ENCODE measurements around the gene ZCRB1. TPM values are rescaled to one million over a fixed set of nuclear protein-coding genes. Genes with fewer than 3 reads are reported as not detected.

ZCRB1 gene
- total RNA-seq, 4 donors from 2014 or later = 24.4 to 42.4 (median 35.0) TPM

- ATAC-seq = no peak
- TF ChIP-seq CTCF (IDR thresholded peaks at IDR 0.05 in 4 of 5, conservative IDR thresholded peaks at IDR 0.05 in 1 of 5) (no peak), POLR2A (IDR thresholded peaks at IDR 0.05) (no peak)
- Histone ChIP-seq H3K4me3 (no peak overlapping the region), H3K36me3 (no peaks in the 10 kb centered on the region), H3K4me1 (no peaks in the 10 kb centered on the region), H3K9me3 (no peaks in the 10 kb centered on the region), H3K27me3 (no peaks in the 10 kb centered on the region), H3K27ac (no peak overlapping the region)
- in situ Hi-C loops (cut with MboI; ENCODE audit: low sequenced_read_pairs in 4 of 4) (no loop called here), intact Hi-C loops (cut with DNase I; ENCODE audit: low total_unique reads) (no loop called here)
- no peak for DNase-seq
Measured at GRCh38 chr12:42262271-42262670, 63.6 kb downstream of the ZCRB1 start.

Small RNAs within 50 kb of the gene (microRNA-seq; reads per million reads assigned to microRNA genes)
- gene MIR7851 (ENCODE audit: borderline replicate concordance in 2 of 2) = 1.2 to 1.7 reads per million in 2 donors

Other genes with a start within 250 kb of the ZCRB1 start
- 1 to 10 TPM; 4.4 to 5.5 (median 5.0) TPM for gene GXYLT1, start 181.2 kb downstream of the ZCRB1 start, total RNA-seq
- 10 to 100 TPM; 38.5 to 66.9 (median 54.5) TPM for gene YAF2, start 87.8 kb downstream of the ZCRB1 start, total RNA-seq
- gene PPHLN1, start 73 bp upstream of the ZCRB1 start, total RNA-seq = 10 to 100 TPM; 32.7 to 52.3 (median 43.5) TPM